NCI-H510A (cell line): ENCODE measurements around the gene GFRAL.

Source experiments
- DNase-seq: peaks from one replicate; lab custom pipeline; 2025; lab: John Stamatoyannopoulos, UW

GFRAL gene

GRCh38 chr6:55433446-55434130, 106.3 kb downstream of the GFRAL start:
- DNase-seq, result no peak

GRCh38 chr6:55437141-55437540, 109.9 kb downstream of the GFRAL start:
- DNase-seq, result no peak

DNA sequence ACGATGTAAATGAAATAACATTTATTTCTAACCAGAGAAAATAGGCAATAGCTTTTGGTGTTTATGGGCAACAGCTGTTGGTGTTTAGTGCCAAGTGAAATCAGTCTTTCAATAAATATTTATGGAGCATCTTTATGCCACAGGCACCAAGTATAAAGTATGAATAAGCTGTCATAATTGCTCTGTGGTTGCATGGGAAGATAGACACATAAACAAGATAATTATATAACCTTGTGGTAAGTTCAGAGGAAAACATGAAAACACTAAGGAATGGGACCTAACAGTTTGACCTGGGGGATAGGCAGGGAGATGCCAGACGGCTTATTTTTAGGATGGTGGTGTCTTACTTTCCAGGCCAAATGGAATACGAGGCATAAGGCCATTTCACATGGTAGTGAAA, 110.9 kb downstream of the GFRAL start:
- DNase-seq, result no peak

GRCh38 chr6:55443238-55444134, 116.2 kb downstream of the GFRAL start:
- no peak for DNase-seq

GRCh38 chr6:55445648-55446204, 118.5 kb downstream of the GFRAL start:
- DNase-seq, result no peak

GRCh38 chr6:55447891-55448290, 120.6 kb downstream of the GFRAL start:
- no peak for DNase-seq

GRCh38 chr6:55448451-55448850, 121.2 kb downstream of the GFRAL start:
- DNase-seq, result no peak

- DNase-seq, result no peak
Observed at GRCh38 chr6:55449225-55449624, 122.0 kb downstream of the GFRAL start.

DNA sequence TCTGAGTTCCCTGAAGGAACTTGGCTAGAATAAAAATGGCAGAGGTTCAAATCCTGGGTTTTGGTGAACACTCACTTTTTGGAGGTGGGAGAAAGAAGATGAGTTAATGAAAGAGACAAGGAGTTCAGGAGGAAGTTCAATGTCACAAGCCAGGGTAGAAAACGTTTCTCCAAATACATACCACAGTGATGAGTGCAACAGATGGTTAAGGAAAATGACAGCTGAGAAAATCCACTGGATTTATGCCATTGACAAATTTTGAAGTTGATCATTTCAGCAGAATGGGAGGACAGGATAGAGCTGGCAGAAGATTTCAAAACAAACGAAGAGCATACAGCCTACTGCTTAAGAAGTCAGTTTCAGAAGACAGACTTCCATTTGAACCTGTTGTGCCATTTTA, 122.7 kb downstream of the GFRAL start:
- no peak for DNase-seq
